AG09309 (cell line): ENCODE results near the gene MYO1H.
A peak's percentile ranks its signal among the peaks of the same experiment; 100 is the strongest.

Experiments
- DNase-seq: peaks from one replicate; pipeline ENCODE4 v3.0.0-alpha.2; 2010; ENCODE audit warnings: low read depth
- H3K4me3 ChIP-seq: 2 replicates; pipeline ENCODE4 v1.5.1; 2011; ENCODE audit warnings: mild to moderate bottlenecking, low read depth, low read length, moderate library complexity; ENCODE audit not compliant: control insufficient read depth
- TF ChIP-seq, protein P1 (sequence below): IDR thresholded peaks from 2 replicates; pipeline ENCODE4 v1.5.1; 2011; ENCODE audit warnings: mild to moderate bottlenecking, low read depth, low read length, inconsistent platforms; ENCODE audit not compliant: insufficient read depth, control insufficient read depth; ENCODE audit errors: missing control alignments

Gene MYO1H

DNA sequence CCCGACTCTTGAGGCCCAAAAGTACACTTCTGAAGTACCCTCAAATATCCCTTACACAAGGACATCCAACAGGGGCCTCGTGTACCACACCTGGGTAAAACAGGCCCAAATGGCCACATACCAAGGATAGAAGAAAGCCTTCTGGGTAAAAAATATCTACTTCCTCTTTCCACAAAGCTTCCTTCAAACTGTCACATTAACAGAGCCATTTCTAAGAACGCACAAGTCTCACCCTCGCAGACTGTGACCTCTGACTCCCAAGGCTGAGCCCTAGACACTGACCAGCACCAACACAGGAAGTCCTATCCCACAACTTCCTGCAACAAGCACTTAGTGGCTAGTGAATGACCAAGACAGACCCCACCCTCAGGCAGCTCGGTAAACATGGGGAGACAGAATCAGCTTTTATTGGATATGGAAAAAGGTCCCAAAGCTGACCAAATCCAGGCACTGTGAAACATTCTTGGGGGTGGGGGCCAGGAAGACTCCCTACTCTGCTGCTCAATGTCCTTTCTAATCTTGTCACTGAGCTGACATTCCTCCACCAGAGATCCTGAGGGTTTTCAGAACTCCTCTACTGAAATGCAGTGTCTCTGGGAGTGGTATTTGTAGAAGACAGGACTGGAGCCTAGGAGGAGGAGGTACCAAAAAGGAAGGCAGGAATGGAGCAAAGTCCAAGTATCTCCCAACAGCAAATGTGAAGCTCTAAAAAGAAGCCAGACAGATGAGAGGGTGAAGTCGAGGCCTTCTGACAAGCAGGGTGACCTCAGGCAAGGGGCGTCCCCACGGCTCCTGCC, 113.5 kb downstream of the MYO1H start:
- no peak for DNase-seq
- no peak overlapping the region for H3K4me3 ChIP-seq
- TF ChIP-seq, protein P1, sequence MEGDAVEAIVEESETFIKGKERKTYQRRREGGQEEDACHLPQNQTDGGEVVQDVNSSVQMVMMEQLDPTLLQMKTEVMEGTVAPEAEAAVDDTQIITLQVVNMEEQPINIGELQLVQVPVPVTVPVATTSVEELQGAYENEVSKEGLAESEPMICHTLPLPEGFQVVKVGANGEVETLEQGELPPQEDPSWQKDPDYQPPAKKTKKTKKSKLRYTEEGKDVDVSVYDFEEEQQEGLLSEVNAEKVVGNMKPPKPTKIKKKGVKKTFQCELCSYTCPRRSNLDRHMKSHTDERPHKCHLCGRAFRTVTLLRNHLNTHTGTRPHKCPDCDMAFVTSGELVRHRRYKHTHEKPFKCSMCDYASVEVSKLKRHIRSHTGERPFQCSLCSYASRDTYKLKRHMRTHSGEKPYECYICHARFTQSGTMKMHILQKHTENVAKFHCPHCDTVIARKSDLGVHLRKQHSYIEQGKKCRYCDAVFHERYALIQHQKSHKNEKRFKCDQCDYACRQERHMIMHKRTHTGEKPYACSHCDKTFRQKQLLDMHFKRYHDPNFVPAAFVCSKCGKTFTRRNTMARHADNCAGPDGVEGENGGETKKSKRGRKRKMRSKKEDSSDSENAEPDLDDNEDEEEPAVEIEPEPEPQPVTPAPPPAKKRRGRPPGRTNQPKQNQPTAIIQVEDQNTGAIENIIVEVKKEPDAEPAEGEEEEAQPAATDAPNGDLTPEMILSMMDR = no peak

DNA sequence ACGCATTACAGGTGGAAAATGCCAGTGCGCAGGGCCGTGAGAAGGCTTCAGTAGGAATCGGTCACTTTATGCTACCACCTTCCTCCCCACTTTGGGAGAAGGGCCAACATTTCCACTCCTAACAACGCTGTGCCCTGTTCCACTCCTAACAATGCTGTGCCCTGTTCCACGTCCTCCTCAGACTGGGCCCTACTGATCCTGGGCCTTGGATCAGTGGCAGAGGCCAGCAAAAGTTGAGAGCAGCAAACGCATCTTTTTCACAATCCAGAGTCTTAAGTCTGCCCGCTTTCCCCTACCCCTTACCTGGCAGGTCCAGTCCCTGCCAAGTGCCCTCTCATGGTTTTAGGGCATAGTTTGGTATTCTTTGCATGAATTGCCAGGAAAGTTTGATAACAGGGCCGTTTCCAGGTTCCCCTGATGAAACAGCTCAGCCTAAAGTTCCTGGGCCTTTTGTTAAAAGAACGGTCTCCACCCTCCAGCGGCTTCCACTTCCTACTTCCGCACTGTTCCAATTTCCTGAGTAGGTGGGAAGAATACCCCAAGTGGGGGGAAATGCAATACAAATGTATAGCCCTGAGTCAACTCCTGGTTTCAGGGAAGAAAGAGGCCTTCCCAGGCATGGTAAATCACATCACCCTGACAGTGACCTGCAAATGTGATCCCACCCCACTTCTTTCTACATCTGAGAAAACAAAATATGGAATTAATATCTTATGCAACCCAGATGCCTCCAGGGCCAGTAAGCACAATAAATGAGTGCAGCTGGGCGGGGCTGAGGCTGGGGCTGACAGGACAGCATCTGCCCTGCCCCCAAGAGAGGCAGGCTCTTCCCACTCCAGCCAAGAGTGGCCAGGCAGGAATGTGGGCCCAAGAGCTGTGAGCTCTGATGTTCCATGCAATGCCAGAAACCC, 114.4 kb downstream of the MYO1H start:
- TF ChIP-seq, protein P1 = no peak
- DNase-seq = peak; percentile 97
- H3K4me3 ChIP-seq = no peak overlapping the region

DNA sequence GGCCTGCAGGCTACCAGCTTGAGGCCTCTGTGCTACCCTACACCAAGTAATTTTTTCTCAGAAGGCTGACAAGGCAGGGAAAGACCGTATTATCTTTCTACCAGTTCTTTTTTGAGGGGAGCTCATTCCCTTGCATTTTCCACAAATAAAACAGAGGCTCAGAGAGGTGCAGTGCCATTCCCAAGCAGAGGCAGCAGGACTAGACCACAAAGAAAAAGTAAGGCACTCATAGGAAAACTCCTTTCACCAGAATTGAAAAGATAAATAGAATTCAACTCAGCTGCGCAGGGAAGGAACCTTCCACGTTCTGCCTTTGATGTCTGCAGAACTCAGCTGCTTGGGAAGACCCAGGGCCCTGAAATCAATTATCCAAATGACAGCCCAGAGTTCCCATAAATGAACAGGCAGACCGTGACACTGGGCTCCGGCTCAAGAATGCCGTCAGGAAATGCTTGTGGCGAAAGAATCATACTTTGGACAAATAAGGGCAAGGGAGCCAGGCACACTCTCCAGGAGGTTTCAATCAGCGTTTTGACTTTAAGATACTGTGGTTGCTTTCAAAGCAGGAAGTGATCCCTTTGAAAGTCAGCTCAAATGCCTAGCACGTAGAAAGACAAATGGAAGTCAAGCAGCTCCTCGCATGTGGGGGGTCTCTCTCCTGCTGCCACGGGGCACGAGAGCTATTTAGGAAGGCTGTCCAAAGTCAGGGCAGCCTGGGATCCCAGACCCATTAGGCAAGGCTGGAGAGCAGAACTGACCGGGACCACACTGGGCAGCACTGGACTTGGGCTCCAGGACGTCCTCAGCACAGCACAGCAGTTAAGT, 115.4 kb downstream of the MYO1H start:
- H3K4me3 ChIP-seq = no peak overlapping the region; the same call in 1 of the 2 replicates
- TF ChIP-seq, protein P1 = no peak
- DNase-seq = peak; percentile 98

DNA sequence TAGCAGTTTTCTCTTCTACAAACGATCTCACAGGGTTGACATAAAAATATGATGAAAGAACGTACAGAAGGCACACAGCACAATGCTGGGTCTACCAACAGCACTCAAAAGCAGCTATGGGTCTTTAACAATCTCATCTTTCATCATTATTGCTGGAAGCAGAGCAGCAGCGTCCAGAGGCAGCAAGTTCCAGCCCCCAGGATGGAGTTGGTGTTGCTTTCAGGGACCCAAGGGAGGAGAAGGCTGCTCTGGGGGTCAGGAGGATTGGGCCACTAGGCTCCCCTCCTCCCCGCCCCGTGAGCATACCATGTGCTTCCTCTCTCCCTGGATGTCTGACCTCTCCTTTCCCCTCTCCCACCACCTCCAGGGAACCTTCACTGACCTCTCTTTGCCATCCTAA, 116.1 kb downstream of the MYO1H start:
- TF ChIP-seq, protein P1 = no peak
- DNase-seq = no peak
- H3K4me3 ChIP-seq = no peak overlapping the region; the same call in 1 of the 2 replicates

DNA sequence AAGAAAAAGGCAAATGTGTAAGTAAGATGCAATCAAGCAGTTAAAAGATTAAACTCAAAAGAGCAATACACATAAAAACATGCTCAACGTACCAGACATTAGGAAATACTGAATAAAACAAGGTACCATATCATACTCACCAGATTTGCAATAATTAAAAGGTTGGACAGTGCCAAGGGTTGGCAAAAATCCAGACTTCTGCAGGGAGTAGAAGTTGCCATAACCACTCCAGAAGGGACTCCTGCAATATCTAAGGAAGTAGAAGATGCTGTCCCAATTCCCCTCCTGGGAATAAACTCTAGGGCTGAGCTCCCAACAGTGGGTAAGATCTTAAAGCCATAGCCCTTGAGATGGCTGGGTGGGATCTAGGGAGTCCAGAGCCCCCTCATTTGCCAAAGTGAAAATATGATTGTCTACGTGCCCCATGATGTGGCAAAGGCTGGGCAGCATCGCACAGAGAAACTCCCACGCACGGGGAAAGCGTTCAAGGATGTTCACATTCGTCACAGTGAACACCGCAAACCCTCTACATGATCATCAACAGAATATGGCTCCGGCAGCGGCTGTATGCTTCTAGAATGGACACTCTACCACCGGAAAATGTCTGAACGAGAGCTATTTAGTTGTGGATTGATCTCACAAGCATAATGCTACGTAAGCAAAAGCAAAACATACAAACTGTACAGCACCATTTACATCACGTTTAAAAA, 117.1 kb downstream of the MYO1H start:
- TF ChIP-seq, protein P1 = no peak
- no peak overlapping the region for H3K4me3 ChIP-seq
- DNase-seq = no peak
